ENCODE results near the gene TXNRD3. TPM values are rescaled to one million over a fixed set of nuclear protein-coding genes. Genes with fewer than 3 reads are reported as not detected.
"Not testable (repeated sequence)": the region's sequence is repeated elsewhere in the genome, so short reads cannot be mapped to it uniquely, and the experiment has no call there.

TXNRD3 gene
- total RNA-seq, 1 experiment from 2014 or later: 11.1 TPM

- Histone ChIP-seq H3K4me1 (no peaks in the 10 kb centered on the region), H3K9me3 (no peaks in the 10 kb centered on the region), H3K4me3 (ENCODE audit: low read depth, low read length) (no peak overlapping the region), H3K27me3 (replicated peaks; ENCODE audit: control insufficient read depth, insufficient read depth, low read length) (no peaks in the 10 kb centered on the region), H3K36me3 (ENCODE audit: control insufficient read depth, insufficient read depth, low read length) (no peaks in the 10 kb centered on the region)
- no peak for TF ChIP-seq CTCF (IDR thresholded peaks at IDR 0.05; ENCODE audit: insufficient read depth in 1 of 2, low read depth in 1 of 2, low read length in 1 of 2, severe bottlenecking in 1 of 2, unreplicated experiment in 1 of 2)
- intact Hi-C loops (cut with micrococcal nuclease; ENCODE audit: unreplicated experiment): no loop called here
- ChIA-PET CTCF (no interaction called here), POLR2A (no interaction called here)
- no peak for DNase-seq
- Mint-ChIP-seq H3K9me3 (ENCODE audit: unreplicated experiment) (no peaks in the 10 kb centered on the region), H3K27ac (ENCODE audit: unreplicated experiment) (no peak overlapping the region), H3K4me1 (ENCODE audit: low read depth, unreplicated experiment) (no peaks in the 10 kb centered on the region), H3K4me3 (ENCODE audit: unreplicated experiment) (no peak overlapping the region), H3K36me3 (ENCODE audit: insufficient read depth, unreplicated experiment) (peaks cover 6% of the 10 kb centered on the region), H3K27me3 (ENCODE audit: insufficient read depth, unreplicated experiment) (no peaks in the 10 kb centered on the region)
- BruUV-seq (replicated peaks): no TSS peak
These were observed 24.9 kb downstream of the TXNRD3 start for GRCh38 chr3:126630020-126630419.

GRCh38 chr3:126625735-126626134, 29.2 kb downstream of the TXNRD3 start:
- H3K4me3 ChIP-seq (ENCODE audit: low read depth, low read length); intact Hi-C loops (cut with micrococcal nuclease; ENCODE audit: unreplicated experiment); DNase-seq; CTCF ChIA-PET; H3K27ac Mint-ChIP-seq (ENCODE audit: unreplicated experiment); H3K27me3 Mint-ChIP-seq (ENCODE audit: insufficient read depth, unreplicated experiment); H3K4me3 Mint-ChIP-seq (ENCODE audit: unreplicated experiment); H3K36me3 Mint-ChIP-seq (ENCODE audit: insufficient read depth, unreplicated experiment); H3K27me3 ChIP-seq (replicated peaks; ENCODE audit: control insufficient read depth, insufficient read depth, low read length); H3K36me3 ChIP-seq (ENCODE audit: control insufficient read depth, insufficient read depth, low read length); H3K4me1 ChIP-seq; H3K4me1 Mint-ChIP-seq (ENCODE audit: low read depth, unreplicated experiment); POLR2A ChIA-PET; BruUV-seq (replicated peaks); H3K9me3 ChIP-seq; H3K9me3 Mint-ChIP-seq (ENCODE audit: unreplicated experiment): not testable (repeated sequence)

GRCh38 chr3:126622694-126623093, 32.2 kb downstream of the TXNRD3 start:
- H3K4me1 Mint-ChIP-seq (ENCODE audit: low read depth, unreplicated experiment): no peaks in the 10 kb centered on the region
- no TSS peak for BruUV-seq (replicated peaks)
- H3K9me3 Mint-ChIP-seq (ENCODE audit: unreplicated experiment): no peaks in the 10 kb centered on the region
- intact Hi-C loops (cut with micrococcal nuclease; ENCODE audit: unreplicated experiment): no loop called here
- H3K4me3 ChIP-seq (ENCODE audit: low read depth, low read length): no peak overlapping the region
- H3K36me3 ChIP-seq (ENCODE audit: control insufficient read depth, insufficient read depth, low read length): no peaks in the 10 kb centered on the region
- POLR2A ChIA-PET: no interaction called here
- no peak overlapping the region for H3K4me3 Mint-ChIP-seq (ENCODE audit: unreplicated experiment)
- no peak for TF ChIP-seq CTCF (IDR thresholded peaks at IDR 0.05; ENCODE audit: insufficient read depth in 1 of 2, low read depth in 1 of 2, low read length in 1 of 2, severe bottlenecking in 1 of 2, unreplicated experiment in 1 of 2)
- no peaks in the 10 kb centered on the region for H3K36me3 Mint-ChIP-seq (ENCODE audit: insufficient read depth, unreplicated experiment)
- no peak for DNase-seq
- no peaks in the 10 kb centered on the region for H3K4me1 ChIP-seq
- H3K9me3 ChIP-seq: no peaks in the 10 kb centered on the region
- CTCF ChIA-PET: no interaction called here
- H3K27me3 ChIP-seq (replicated peaks; ENCODE audit: control insufficient read depth, insufficient read depth, low read length): no peaks in the 10 kb centered on the region
- no peak overlapping the region for H3K27ac Mint-ChIP-seq (ENCODE audit: unreplicated experiment)
- no peaks in the 10 kb centered on the region for H3K27me3 Mint-ChIP-seq (ENCODE audit: insufficient read depth, unreplicated experiment)

Data from Caco-2 (cell line).